ENCODE measurements around the gene NPHS1.
A peak's percentile ranks its signal among the peaks of the same experiment; 100 is the strongest.

NPHS1 gene

GRCh38 chr19:35868172-35868822 lies 16.0 kb upstream of the NPHS1 start, which contains the start of gene APLP1:
APLP1 (plus strand) TSS chr19:35868574; CDS start chr19:35868637, 63 bp downstream.
- no peak within 1 kb of the TSS for H3K4me3 ChIP-seq (ENCODE audit: low read depth, low read length)
- DNase-seq (ENCODE audit: low read depth) = peak; percentile 48
- no peak for TF ChIP-seq CTCF (IDR thresholded peaks at IDR 0.05; ENCODE audit: low read depth, low read length)
- TF ChIP-seq, protein P1, sequence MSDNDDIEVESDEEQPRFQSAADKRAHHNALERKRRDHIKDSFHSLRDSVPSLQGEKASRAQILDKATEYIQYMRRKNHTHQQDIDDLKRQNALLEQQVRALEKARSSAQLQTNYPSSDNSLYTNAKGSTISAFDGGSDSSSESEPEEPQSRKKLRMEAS (IDR thresholded peaks at IDR 0.05; ENCODE audit: low read depth, low read length) = no peak
- TF ChIP-seq MYC (IDR thresholded peaks at IDR 0.05; ENCODE audit: low read depth, low read length) = no peak
- TF ChIP-seq POLR2A (IDR thresholded peaks at IDR 0.05; ENCODE audit: extremely low read depth, insufficient read length) = no peak

DNA sequence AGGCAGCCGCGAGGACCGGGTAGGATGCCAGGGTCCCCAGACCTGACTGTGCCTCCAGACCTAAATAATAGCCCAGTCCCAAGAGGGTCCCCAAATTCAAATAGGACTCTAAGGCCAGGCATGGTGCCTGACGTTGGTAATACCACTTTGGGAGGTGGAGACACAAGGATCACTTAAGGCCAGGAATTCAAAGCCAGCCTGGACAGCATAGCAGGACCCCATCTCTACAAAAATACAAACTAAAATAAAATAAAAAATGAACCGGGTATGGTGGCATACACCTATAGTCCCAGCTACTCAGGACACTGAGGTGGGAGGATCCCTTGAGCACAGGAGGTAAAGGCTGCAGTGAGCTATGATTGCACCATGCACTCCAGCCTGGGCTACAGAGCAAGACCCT lies 10.7 kb upstream of the NPHS1 start:
- TF ChIP-seq POLR2A (IDR thresholded peaks at IDR 0.05; ENCODE audit: extremely low read depth, insufficient read length) (no peak), CTCF (IDR thresholded peaks at IDR 0.05; ENCODE audit: low read depth, low read length) (no peak), MYC (IDR thresholded peaks at IDR 0.05; ENCODE audit: low read depth, low read length) (no peak)
- TF ChIP-seq, protein P1 (IDR thresholded peaks at IDR 0.05; ENCODE audit: low read depth, low read length) = no peak
- no peak overlapping the region for H3K4me3 ChIP-seq (ENCODE audit: low read depth, low read length)
- DNase-seq (ENCODE audit: low read depth) = no peak

DNA sequence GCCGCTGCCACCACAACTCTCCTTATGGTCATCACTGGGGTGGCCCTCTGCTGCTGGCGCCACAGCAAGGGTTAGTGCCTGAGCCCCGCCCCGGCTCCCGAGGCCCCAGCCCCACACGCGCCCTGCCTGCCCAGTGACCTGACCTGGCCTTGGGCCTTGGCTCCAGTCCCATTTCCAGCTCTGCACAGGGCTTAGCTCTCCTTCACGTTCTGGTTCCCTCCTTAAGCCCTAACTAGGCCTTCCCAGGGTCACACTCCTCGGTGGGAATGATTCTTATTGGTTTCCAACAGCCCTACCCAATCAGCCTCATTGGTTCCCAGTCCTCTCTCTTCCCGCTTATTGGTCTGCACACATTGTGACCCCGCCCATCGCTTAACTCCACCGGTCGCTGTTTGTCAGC lies 10.2 kb upstream of the NPHS1 start:
- TF ChIP-seq MYC (IDR thresholded peaks at IDR 0.05; ENCODE audit: low read depth, low read length) = no peak
- no peak for TF ChIP-seq POLR2A (IDR thresholded peaks at IDR 0.05; ENCODE audit: extremely low read depth, insufficient read length)
- TF ChIP-seq, protein P1 (IDR thresholded peaks at IDR 0.05; ENCODE audit: low read depth, low read length) = no peak
- TF ChIP-seq CTCF (IDR thresholded peaks at IDR 0.05; ENCODE audit: low read depth, low read length) = no peak
- no peak for DNase-seq (ENCODE audit: low read depth)
- H3K4me3 ChIP-seq (ENCODE audit: low read depth, low read length) = no peak overlapping the region

DNA sequence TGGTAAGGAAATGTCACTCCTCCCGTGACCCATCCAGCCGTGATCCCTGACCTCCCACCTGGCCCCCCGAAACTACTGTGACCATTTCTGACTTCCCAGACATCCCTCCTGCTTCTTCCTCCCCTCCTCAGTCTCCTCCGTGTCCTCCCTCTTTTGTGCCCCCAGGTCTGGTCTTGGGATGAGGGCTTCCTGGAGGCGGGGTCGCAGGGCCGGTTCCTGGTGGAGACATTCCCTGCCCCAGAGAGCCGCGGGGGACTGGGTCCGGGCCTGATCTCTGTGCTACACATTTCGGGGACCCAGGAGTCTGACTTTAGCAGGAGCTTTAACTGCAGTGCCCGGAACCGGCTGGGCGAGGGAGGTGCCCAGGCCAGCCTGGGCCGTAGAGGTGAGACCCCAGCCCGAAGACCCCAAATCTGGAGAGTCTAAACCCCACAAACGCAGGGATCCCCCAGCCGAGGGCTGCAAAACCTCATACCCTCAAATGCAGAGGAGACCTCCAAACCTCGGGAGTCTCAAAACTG lies 9.4 kb upstream of the NPHS1 start:
- TF ChIP-seq, protein P1 (IDR thresholded peaks at IDR 0.05; ENCODE audit: low read depth, low read length) = no peak
- no peak for TF ChIP-seq POLR2A (IDR thresholded peaks at IDR 0.05; ENCODE audit: extremely low read depth, insufficient read length)
- no peak for TF ChIP-seq MYC (IDR thresholded peaks at IDR 0.05; ENCODE audit: low read depth, low read length)
- TF ChIP-seq CTCF (IDR thresholded peaks at IDR 0.05; ENCODE audit: low read depth, low read length) = no peak
- DNase-seq (ENCODE audit: low read depth) = no peak
- H3K4me3 ChIP-seq (ENCODE audit: low read depth, low read length) = no peak overlapping the region

GRCh38 chr19:35860818-35861639 lies 8.7 kb upstream of the NPHS1 start:
- DNase-seq (ENCODE audit: low read depth) = no peak
- TF ChIP-seq, protein P1 (IDR thresholded peaks at IDR 0.05; ENCODE audit: low read depth, low read length) = no peak
- TF ChIP-seq CTCF (IDR thresholded peaks at IDR 0.05; ENCODE audit: low read depth, low read length) (no peak), MYC (IDR thresholded peaks at IDR 0.05; ENCODE audit: low read depth, low read length) (no peak), POLR2A (IDR thresholded peaks at IDR 0.05; ENCODE audit: extremely low read depth, insufficient read length) (no peak)
- H3K4me3 ChIP-seq (ENCODE audit: low read depth, low read length) = no peak overlapping the region

Data from NB4 (cell line).